ENCODE results near the gene PGR.

DNA sequence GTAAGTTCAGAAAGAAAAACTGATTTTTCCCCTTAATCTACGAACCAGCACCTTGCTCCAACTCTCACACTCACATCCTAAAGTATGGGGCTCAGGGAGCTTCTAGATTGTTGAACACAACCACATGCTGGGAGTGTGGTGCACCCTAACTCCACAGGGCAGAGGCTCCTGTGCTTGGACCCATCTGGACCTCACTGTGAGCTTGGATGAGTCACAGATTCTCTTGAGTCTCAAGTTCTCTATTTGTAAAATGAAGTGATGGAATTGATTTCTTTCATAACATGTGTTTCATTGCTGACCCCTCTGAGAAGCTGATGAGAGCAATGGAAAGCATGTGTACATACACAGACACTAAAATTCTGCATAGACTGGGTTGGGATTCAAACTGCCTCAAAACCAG, 109.7 kb downstream of the PGR start:
- TF ChIP-seq, protein P1, sequence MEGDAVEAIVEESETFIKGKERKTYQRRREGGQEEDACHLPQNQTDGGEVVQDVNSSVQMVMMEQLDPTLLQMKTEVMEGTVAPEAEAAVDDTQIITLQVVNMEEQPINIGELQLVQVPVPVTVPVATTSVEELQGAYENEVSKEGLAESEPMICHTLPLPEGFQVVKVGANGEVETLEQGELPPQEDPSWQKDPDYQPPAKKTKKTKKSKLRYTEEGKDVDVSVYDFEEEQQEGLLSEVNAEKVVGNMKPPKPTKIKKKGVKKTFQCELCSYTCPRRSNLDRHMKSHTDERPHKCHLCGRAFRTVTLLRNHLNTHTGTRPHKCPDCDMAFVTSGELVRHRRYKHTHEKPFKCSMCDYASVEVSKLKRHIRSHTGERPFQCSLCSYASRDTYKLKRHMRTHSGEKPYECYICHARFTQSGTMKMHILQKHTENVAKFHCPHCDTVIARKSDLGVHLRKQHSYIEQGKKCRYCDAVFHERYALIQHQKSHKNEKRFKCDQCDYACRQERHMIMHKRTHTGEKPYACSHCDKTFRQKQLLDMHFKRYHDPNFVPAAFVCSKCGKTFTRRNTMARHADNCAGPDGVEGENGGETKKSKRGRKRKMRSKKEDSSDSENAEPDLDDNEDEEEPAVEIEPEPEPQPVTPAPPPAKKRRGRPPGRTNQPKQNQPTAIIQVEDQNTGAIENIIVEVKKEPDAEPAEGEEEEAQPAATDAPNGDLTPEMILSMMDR (conservative IDR thresholded peaks at IDR 0.05): no peak
- no peak for TF ChIP-seq ZFX (IDR thresholded peaks at IDR 0.05)

Data from C4-2B (cell line).